ENCODE data around the gene UBAC2.

DNA sequence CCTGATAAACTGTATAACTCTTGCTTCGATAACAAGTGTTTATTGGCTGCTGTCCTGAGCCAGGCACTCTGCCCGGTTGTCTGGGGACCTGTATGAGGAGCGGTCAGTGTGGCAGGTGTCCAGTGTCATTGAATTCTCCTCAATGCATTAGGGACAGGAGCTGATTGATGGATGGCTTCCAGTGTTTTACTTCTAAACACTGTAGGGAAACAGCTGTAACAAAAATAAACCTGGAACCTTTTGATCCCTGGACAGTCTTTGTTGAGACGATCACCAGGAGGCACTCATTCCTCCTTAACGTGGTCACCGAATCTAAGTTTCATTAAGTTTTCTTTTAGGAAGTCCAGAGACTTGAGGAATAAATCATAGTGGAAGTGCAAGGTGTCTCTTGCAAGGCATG lies 17.9 kb downstream of the UBAC2 start:
- TF ChIP-seq, protein P1, sequence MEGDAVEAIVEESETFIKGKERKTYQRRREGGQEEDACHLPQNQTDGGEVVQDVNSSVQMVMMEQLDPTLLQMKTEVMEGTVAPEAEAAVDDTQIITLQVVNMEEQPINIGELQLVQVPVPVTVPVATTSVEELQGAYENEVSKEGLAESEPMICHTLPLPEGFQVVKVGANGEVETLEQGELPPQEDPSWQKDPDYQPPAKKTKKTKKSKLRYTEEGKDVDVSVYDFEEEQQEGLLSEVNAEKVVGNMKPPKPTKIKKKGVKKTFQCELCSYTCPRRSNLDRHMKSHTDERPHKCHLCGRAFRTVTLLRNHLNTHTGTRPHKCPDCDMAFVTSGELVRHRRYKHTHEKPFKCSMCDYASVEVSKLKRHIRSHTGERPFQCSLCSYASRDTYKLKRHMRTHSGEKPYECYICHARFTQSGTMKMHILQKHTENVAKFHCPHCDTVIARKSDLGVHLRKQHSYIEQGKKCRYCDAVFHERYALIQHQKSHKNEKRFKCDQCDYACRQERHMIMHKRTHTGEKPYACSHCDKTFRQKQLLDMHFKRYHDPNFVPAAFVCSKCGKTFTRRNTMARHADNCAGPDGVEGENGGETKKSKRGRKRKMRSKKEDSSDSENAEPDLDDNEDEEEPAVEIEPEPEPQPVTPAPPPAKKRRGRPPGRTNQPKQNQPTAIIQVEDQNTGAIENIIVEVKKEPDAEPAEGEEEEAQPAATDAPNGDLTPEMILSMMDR (conservative IDR thresholded peaks at IDR 0.05): no peak
- TF ChIP-seq EZH2 (IDR thresholded peaks at IDR 0.05; ENCODE audit: low read depth): no peak

All from PC-9 (cell line).